SH-SY5Y (cell line): Measurements from ENCODE around the gene CYS1.

Source experiments
- GATA2 ChIP-seq: IDR thresholded peaks from 2 replicates; pipeline ENCODE4 v1.6.1; 2011; ENCODE audit warnings: mild to moderate bottlenecking, low read depth, low read length
- GATA3 ChIP-seq: IDR thresholded peaks from 2 replicates; pipeline ENCODE4 v1.6.1; 2011; ENCODE audit warnings: low read depth, mild to moderate bottlenecking, low read length, moderate library complexity

DNA sequence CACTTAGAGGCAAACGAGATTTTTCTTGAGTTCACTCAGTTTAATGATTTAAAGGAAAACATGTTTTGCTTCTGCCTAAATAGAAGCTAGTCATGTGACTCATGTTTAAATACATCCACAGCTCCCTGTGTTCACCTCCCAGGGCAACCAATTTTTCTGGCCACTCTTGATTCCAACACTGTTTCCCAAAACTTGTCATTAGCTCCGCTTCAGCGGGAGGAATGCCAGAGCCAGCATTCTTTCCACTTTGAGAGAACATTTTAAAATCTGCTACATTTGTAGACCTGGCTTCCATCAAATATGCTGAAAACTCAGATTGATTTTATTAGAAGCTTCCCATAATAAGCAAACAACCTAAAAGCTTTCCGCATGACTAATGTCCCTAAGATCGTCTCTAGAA, 2.8 kb upstream of the CYS1 start:
- no peak for TF ChIP-seq GATA2
- TF ChIP-seq GATA3: no peak
